HEK293 (cell line): ENCODE measurements around the gene DPCD.

ENCODE experiments used
- CTCF ChIA-PET: fragments of 350-600 bp; formaldehyde crosslinking; extraction: SDS; loops from one replicate; lab custom pipeline; 2021; ENCODE audit warnings: antibody characterized with exemption; lab: Yijun Ruan, JAX
- POLR2A ChIA-PET: fragments of 300-600 bp; formaldehyde crosslinking; extraction: SDS; loops from one replicate; lab custom pipeline; 2020; ENCODE audit warnings: antibody characterized with exemption, inconsistent platforms; lab: Yijun Ruan, JAX
- H3K27ac ChIP-seq: fragments of 200-500 bp; sonication (Bioruptor generic); 2 replicates; pipeline ENCODE4 v1.5.1; 2014; ENCODE audit warnings: low read depth, low read length, control low read depth, inconsistent platforms; ENCODE audit errors: extremely low read depth
- H3K36me3 ChIP-seq, 2 experiments: fragments of 200-500 bp in 1 of 2; sonication (Bioruptor generic) in 1 of 2; 1 replicate in 1 of 2; 2 replicates in 1 of 2; pipeline ENCODE4 v1.5.1; 2014 to 2017; ENCODE audit warnings: inconsistent platforms in 2 of 2, low read length in 2 of 2; ENCODE audit not compliant: control insufficient read depth in 2 of 2, insufficient read depth in 1 of 2
- H3K4me1 ChIP-seq: fragments of 200-500 bp; sonication (Bioruptor generic); 2 replicates; pipeline ENCODE4 v1.5.1; 2014; ENCODE audit warnings: mild to moderate bottlenecking, low read length, inconsistent platforms; ENCODE audit not compliant: control insufficient read depth, insufficient read depth
- H3K4me3 ChIP-seq: 2 replicates; pipeline ENCODE4 v1.5.1; 2011; ENCODE audit warnings: low read depth, mild to moderate bottlenecking, control low read depth, low read length, moderate library complexity
- H3K9me3 ChIP-seq: fragments of 200-500 bp; sonication (Bioruptor generic); 2 replicates; pipeline ENCODE4 v1.5.1; 2014; ENCODE audit warnings: low read depth, low read length, inconsistent platforms; ENCODE audit not compliant: control insufficient read depth, insufficient read depth
- BCL11A ChIP-seq: fragments of 450-650 bp; formaldehyde crosslinking; IDR thresholded peaks from 2 replicates; pipeline ENCODE4 v1.5.1; 2016; ENCODE audit warnings: low read depth, missing biosample characterization, missing genetic modification characterization
- BCL11B ChIP-seq: fragments of 450-650 bp; formaldehyde crosslinking; IDR thresholded peaks from 2 replicates; pipeline ENCODE4 v1.5.1; 2016; ENCODE audit warnings: low read depth, missing biosample characterization, missing genetic modification characterization
- ELK4 ChIP-seq: IDR thresholded peaks from 2 replicates; pipeline ENCODE4 v1.6.1; 2011; ENCODE audit warnings: mild to moderate bottlenecking, low read depth, low read length, borderline replicate concordance
- GLI4 ChIP-seq: fragments of 450-650 bp; formaldehyde crosslinking; IDR thresholded peaks from 2 replicates; pipeline ENCODE4 v1.5.1; 2016; ENCODE audit warnings: missing biosample characterization, missing genetic modification characterization
- GLIS1 ChIP-seq: fragments of 450-650 bp; formaldehyde crosslinking; IDR thresholded peaks from 2 replicates; pipeline ENCODE4 v1.5.1; 2016; ENCODE audit warnings: missing biosample characterization, missing genetic modification characterization
- KLF10 ChIP-seq: fragments of 450-650 bp; IDR thresholded peaks from 2 replicates; pipeline ENCODE4 v1.5.1; 2018; ENCODE audit warnings: missing biosample characterization, mild to moderate bottlenecking, missing genetic modification characterization
- MEIS1 ChIP-seq: sonication (generic); formaldehyde crosslinking; IDR thresholded peaks from 2 replicates; pipeline ENCODE4 v1.8.1; 2022; ENCODE audit warnings: missing genetic modification reagents, mild to moderate bottlenecking, borderline replicate concordance
- RBAK ChIP-seq: fragments of 450-650 bp; formaldehyde crosslinking; IDR thresholded peaks from 2 replicates; pipeline ENCODE4 v1.5.1; 2016; ENCODE audit warnings: missing biosample characterization, missing genetic modification characterization
- TSHZ1 ChIP-seq: fragments of 450-650 bp; formaldehyde crosslinking; IDR thresholded peaks from 2 replicates; pipeline ENCODE4 v1.5.1; 2016; ENCODE audit warnings: missing biosample characterization, missing genetic modification characterization, borderline replicate concordance
- ZFP3 ChIP-seq: fragments of 450-650 bp; formaldehyde crosslinking; IDR thresholded peaks from 2 replicates; pipeline ENCODE4 v1.5.1; 2016; ENCODE audit warnings: low read depth, missing biosample characterization, missing genetic modification characterization
- ZNF148 ChIP-seq: fragments of 450-650 bp; formaldehyde crosslinking; IDR thresholded peaks from 2 replicates; pipeline ENCODE4 v1.5.0; 2017; ENCODE audit warnings: missing biosample characterization, missing genetic modification characterization, borderline replicate concordance
- ZNF175 ChIP-seq: fragments of 450-650 bp; formaldehyde crosslinking; IDR thresholded peaks from 2 replicates; pipeline ENCODE4 v1.5.1; 2016; ENCODE audit warnings: missing biosample characterization, missing genetic modification characterization
- ZNF48 ChIP-seq: fragments of 450-650 bp; formaldehyde crosslinking; IDR thresholded peaks from 2 replicates; pipeline ENCODE4 v1.5.1; 2016; ENCODE audit warnings: missing biosample characterization, missing genetic modification characterization
- ZNF585B ChIP-seq: fragments of 450-650 bp; formaldehyde crosslinking; IDR thresholded peaks from 2 replicates; pipeline ENCODE4 v1.5.1; 2016; ENCODE audit warnings: missing biosample characterization, missing genetic modification characterization
- ZNF623 ChIP-seq: fragments of 450-650 bp; formaldehyde crosslinking; IDR thresholded peaks from 2 replicates; pipeline ENCODE4 v1.5.1; 2016; ENCODE audit warnings: missing biosample characterization, missing genetic modification characterization
- ZNF639 ChIP-seq: fragments of 450-650 bp; formaldehyde crosslinking; IDR thresholded peaks from 2 replicates; pipeline ENCODE4 v1.5.1; 2016; ENCODE audit warnings: missing biosample characterization, missing genetic modification characterization
- TF ChIP-seq, protein P1 (sequence below): fragments of 450-650 bp; formaldehyde crosslinking; IDR thresholded peaks from 2 replicates; pipeline ENCODE4 v1.5.1; 2016; ENCODE audit warnings: missing biosample characterization, missing genetic modification characterization

DPCD gene

DNA sequence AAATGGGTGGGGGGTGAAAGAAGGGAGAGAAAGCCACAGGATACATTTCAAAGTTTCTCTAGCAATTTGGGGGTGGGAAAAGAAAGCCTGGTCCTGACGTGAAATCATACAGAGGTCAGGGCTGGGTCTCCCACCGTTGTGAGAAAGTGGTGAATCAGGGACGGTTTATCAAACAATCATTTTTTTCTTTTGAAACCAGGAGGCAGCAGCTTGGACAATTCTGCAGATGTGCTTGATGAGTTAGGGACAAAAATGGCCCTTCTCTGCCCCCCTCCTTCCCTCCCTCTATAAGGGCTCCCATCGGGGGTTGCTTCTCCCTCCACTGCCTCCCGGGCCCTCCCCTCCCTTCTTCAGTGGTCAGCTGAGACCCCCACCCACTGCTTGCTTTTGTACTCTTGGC lies 63.2 kb downstream of the DPCD start:
- Histone ChIP-seq H3K27ac (no peak overlapping the region), H3K4me3 (no peak overlapping the region), H3K4me1 (no peaks in the 10 kb centered on the region), H3K9me3 (no peaks in the 10 kb centered on the region), H3K36me3 (peaks cover 0 to 11% of the 10 kb centered on the region in 2 experiments; a peak in 2 of 3 replicates)
- POLR2A ChIA-PET, result interaction anchor here (0.6 kb wide), 1 partner anchor 259 kb away, joined by 5 read pairs; no protein-coding TSS in a partner anchor
- CTCF ChIA-PET, result no interaction called here
- no peak for TF ChIP-seq ZFP3 (tag by site-specific recombination)
- no peak for TF ChIP-seq TSHZ1
- TF ChIP-seq ZNF148 (tag by site-specific recombination), result no peak
- no peak for TF ChIP-seq KLF10 (tag by site-specific recombination)
- TF ChIP-seq ZNF585B, result no peak
- no peak for TF ChIP-seq ZNF48 (tag by site-specific recombination)
- no peak for TF ChIP-seq RBAK (tag by site-specific recombination)
- TF ChIP-seq, protein P1, sequence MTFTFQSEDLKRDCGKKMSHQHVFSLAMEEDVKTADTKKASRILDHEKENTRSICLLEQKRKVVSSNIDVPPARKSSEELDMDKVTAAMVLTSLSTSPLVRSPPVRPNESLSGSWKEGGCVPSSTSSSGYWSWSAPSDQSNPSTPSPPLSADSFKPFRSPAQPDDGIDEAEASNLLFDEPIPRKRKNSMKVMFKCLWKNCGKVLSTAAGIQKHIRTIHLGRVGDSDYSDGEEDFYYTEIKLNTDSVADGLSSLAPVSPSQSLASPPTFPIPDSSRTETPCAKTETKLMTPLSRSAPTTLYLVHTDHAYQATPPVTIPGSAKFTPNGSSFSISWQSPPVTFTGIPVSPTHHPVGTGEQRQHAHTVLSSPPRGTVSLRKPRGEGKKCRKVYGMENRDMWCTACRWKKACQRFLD (tag by site-specific recombination), result no peak
- no peak for TF ChIP-seq BCL11A (tag by site-specific recombination)
- TF ChIP-seq ELK4, result no peak

- CTCF ChIA-PET, result no interaction called here
- no peaks in the 10 kb centered on the region for H3K4me1 ChIP-seq
- no peak overlapping the region for H3K4me3 ChIP-seq
- H3K36me3 ChIP-seq, result peaks cover 4 to 17% of the 10 kb centered on the region in 2 experiments; a peak in 2 of 3 replicates
- POLR2A ChIA-PET, result interaction anchor here (0.5 kb wide), 1 partner anchor 97 kb away, joined by 6 read pairs; no protein-coding TSS in a partner anchor
- no peaks in the 10 kb centered on the region for H3K9me3 ChIP-seq
- no peak overlapping the region for H3K27ac ChIP-seq
- TF ChIP-seq MEIS1 (no peak), ZNF175 (tag by site-specific recombination) (no peak), GLI4 (no peak), ZNF623 (tag by site-specific recombination) (no peak), GLIS1 (tag by site-specific recombination) (no peak), ZNF639 (tag by site-specific recombination) (no peak), BCL11B (no peak)
Observed at GRCh38 chr10:101653536-101653935, 65.4 kb downstream of the DPCD start.
